ENCODE measurements around the gene ZFYVE9. TPM values are rescaled to one million over a fixed set of nuclear protein-coding genes. Genes with fewer than 3 reads are reported as not detected.
"Not testable (repeated sequence)": the region's sequence is repeated elsewhere in the genome, so short reads cannot be mapped to it uniquely, and the experiment has no call there.

ZFYVE9 gene
- 10 to 100 TPM; 15.4 to 18.9 (median 17.4) TPM for total RNA-seq (2021; fragmentation: NEBNext Ultra II Directional; extraction: Animal tissue kit (Norgen Biotek cat#: 25700))
- long read RNA-seq, partial matches to known transcripts = 7 of 9 reads
- long read RNA-seq, other reads (novel, unspliced or antisense) = 2 of 9 reads

GRCh38 chr1:52141513-52142219 is at the start of gene ZFYVE9:
ZFYVE9 (plus strand) TSS chr1:52142089; CDS start chr1:52233207, 91,118 bp downstream.
- Mint-ChIP-seq H3K36me3 (ENCODE audit: low read depth) (no peaks in the 10 kb centered on the region), H3K4me3 (peak within 1 kb of the TSS; percentile 95), H3K27ac (peak within 1 kb of the TSS; percentile 91), H3K9me3 (no peaks in the 10 kb centered on the region), H3K27me3 (ENCODE audit: insufficient read depth) (no peaks in the 10 kb centered on the region), H3K4me1 (ENCODE audit: low read depth) (peaks cover 41% of the 10 kb centered on the region)
- peak; percentile 47 for DNase-seq
- peak; percentile 84 for TF ChIP-seq CTCF (IDR thresholded peaks at IDR 0.05)

- H3K27me3 Mint-ChIP-seq (ENCODE audit: insufficient read depth); H3K4me3 Mint-ChIP-seq; H3K4me1 Mint-ChIP-seq (ENCODE audit: low read depth); H3K9me3 Mint-ChIP-seq; H3K27ac Mint-ChIP-seq; DNase-seq: not testable (repeated sequence)
- peaks cover 22% of the 10 kb centered on the region for H3K36me3 Mint-ChIP-seq (ENCODE audit: low read depth)
Observed at GRCh38 chr1:52094300-52094699, 47.6 kb upstream of the ZFYVE9 start.

GRCh38 chr1:52096216-52096615 is 45.7 kb upstream of the ZFYVE9 start:
- no peaks in the 10 kb centered on the region for H3K9me3 Mint-ChIP-seq

GRCh38 chr1:52098139-52098871 is 43.6 kb upstream of the ZFYVE9 start:
- H3K36me3 Mint-ChIP-seq (ENCODE audit: low read depth) = no peaks in the 10 kb centered on the region

More at GRCh38 chr1:52096216-52096615, 45.7 kb upstream of the ZFYVE9 start:
- Mint-ChIP-seq H3K4me1 (ENCODE audit: low read depth) (no peaks in the 10 kb centered on the region), H3K27me3 (ENCODE audit: insufficient read depth) (peaks cover 6% of the 10 kb centered on the region), H3K4me3 (no peak overlapping the region), H3K27ac (no peak overlapping the region), H3K36me3 (ENCODE audit: low read depth) (peaks cover 8% of the 10 kb centered on the region)
- TF ChIP-seq CTCF (IDR thresholded peaks at IDR 0.05) = no peak
- no peak for DNase-seq

GRCh38 chr1:52102336-52103013 is 39.4 kb upstream of the ZFYVE9 start:
- H3K4me1 Mint-ChIP-seq (ENCODE audit: low read depth) = no peaks in the 10 kb centered on the region
- no peak for DNase-seq
- H3K27ac Mint-ChIP-seq = no peak overlapping the region
- no peaks in the 10 kb centered on the region for H3K9me3 Mint-ChIP-seq
- TF ChIP-seq CTCF (IDR thresholded peaks at IDR 0.05) = no peak
- H3K27me3 Mint-ChIP-seq (ENCODE audit: insufficient read depth) = peaks cover 4% of the 10 kb centered on the region; the same call in 1 of the 2 replicates
- H3K36me3 Mint-ChIP-seq (ENCODE audit: low read depth) = no peaks in the 10 kb centered on the region
- no peak overlapping the region for H3K4me3 Mint-ChIP-seq

More at GRCh38 chr1:52098139-52098871, 43.6 kb upstream of the ZFYVE9 start:
- no peak overlapping the region for H3K27ac Mint-ChIP-seq
- TF ChIP-seq CTCF (IDR thresholded peaks at IDR 0.05) = no peak
- no peak overlapping the region for H3K4me3 Mint-ChIP-seq
- DNase-seq = no peak
- H3K4me1 Mint-ChIP-seq (ENCODE audit: low read depth) = no peaks in the 10 kb centered on the region
- H3K27me3 Mint-ChIP-seq (ENCODE audit: insufficient read depth) = peaks cover 10% of the 10 kb centered on the region
- no peaks in the 10 kb centered on the region for H3K9me3 Mint-ChIP-seq
